ENCODE data around the gene MTERF1.

MTERF1 gene

DNA sequence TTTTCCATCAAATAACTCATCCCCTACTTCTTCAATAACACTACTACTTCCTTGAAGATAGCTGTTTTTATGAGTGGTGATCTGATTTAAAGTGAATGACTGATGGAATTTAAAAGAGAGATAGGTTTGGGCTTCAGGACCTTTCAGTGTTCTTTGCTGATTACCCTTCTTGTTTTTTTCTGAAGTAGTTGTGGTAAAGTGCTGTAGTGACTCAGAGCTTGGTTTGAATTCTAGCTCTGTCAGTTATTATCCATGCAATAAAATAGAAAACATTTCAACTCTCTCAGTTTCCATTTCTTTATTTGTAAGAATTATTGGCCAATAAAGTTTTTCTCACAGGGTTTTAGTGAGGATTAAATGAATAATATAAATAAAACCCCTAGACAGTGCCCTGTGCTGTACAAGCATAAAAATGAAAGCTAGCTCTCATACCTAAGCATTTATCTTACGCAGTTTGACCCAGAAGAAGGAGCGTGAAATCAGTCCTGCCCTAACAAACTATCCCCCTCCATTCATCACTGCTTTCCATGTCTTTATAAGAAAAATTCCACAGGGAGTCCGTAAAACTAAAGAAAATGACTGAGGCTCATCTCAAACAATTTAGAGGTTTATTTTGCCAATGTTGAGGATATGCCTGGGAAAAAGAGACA, 35.0 kb upstream of the MTERF1 start:
- TF ChIP-seq, protein P1, sequence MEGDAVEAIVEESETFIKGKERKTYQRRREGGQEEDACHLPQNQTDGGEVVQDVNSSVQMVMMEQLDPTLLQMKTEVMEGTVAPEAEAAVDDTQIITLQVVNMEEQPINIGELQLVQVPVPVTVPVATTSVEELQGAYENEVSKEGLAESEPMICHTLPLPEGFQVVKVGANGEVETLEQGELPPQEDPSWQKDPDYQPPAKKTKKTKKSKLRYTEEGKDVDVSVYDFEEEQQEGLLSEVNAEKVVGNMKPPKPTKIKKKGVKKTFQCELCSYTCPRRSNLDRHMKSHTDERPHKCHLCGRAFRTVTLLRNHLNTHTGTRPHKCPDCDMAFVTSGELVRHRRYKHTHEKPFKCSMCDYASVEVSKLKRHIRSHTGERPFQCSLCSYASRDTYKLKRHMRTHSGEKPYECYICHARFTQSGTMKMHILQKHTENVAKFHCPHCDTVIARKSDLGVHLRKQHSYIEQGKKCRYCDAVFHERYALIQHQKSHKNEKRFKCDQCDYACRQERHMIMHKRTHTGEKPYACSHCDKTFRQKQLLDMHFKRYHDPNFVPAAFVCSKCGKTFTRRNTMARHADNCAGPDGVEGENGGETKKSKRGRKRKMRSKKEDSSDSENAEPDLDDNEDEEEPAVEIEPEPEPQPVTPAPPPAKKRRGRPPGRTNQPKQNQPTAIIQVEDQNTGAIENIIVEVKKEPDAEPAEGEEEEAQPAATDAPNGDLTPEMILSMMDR (IDR thresholded peaks at IDR 0.05; ENCODE audit: borderline replicate concordance, control extremely low read depth, extremely low read depth, insufficient read depth, missing control alignments) = no peak
- in situ Hi-C loops (cut with MboI; ENCODE audit: low sequenced_read_pairs, unreplicated experiment) = no loop called here
- DNase-seq (ENCODE audit: low spot score) = no peak

DNA sequence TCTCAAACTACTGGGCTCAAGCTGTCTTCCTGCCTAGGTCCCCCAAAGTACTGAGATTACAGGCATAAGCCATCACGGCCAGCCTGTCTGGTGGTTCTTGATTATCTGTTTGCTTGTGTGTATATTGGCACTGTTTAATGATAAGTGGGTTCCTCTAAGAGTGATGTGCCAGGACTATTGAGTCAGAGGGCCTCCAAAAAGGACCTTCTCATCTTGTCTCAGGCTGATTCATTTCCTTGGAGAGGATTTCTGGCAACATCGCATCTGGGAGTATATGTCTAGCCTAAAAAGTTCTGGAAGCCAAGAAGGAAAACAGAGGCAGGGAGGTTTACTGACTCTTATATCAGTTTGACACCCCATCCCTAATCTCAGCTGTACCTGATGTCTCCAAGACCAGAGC, 33.1 kb upstream of the MTERF1 start:
- TF ChIP-seq, protein P1 (IDR thresholded peaks at IDR 0.05; ENCODE audit: borderline replicate concordance, control extremely low read depth, extremely low read depth, insufficient read depth, missing control alignments) = no peak
- in situ Hi-C loops (cut with MboI; ENCODE audit: low sequenced_read_pairs, unreplicated experiment) = no loop called here
- no peak for DNase-seq (ENCODE audit: low spot score)

DNA sequence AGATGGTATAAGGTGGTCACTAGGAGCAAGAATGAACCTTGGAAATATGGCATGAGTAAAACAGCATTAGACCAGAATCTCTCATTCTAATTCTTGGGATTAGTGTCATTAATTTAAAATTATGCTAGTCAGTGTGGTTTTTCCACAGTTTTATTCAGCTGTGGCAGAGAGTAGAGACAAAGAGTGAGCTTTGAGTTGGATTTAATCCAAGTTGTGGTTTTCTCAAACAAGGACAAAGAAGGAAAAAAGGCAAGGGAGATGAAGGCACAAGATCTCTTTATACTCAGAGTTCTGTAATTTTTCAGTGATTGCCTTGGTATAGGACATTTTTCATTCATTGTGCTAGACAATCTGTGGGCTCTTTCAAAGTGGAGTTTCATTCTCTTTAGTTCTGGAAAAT, 32.0 kb upstream of the MTERF1 start:
- no peak for DNase-seq (ENCODE audit: low spot score)
- in situ Hi-C loops (cut with MboI; ENCODE audit: low sequenced_read_pairs, unreplicated experiment) = no loop called here
- TF ChIP-seq, protein P1 (IDR thresholded peaks at IDR 0.05; ENCODE audit: borderline replicate concordance, control extremely low read depth, extremely low read depth, insufficient read depth, missing control alignments) = no peak

DNA sequence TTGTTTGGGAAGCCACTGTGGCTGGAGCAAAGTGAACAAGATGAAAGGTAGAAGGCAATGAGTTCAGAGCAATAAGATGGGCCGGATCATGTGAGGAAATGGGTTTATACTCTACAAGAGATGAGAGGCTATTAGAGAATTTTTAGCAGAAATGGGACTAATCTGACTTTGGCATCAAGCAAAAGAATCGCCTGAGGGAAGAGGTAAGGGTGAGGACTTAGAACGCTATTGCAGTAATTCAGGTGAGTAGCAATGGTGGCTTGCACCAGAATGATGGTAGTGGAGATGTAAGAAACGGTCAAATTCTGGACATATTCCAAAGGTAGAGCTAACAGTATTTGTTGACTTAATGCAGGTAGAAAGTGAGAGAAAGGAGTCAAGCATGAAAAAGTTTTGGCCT, 30.6 kb upstream of the MTERF1 start:
- TF ChIP-seq, protein P1 (IDR thresholded peaks at IDR 0.05; ENCODE audit: borderline replicate concordance, control extremely low read depth, extremely low read depth, insufficient read depth, missing control alignments) = no peak
- in situ Hi-C loops (cut with MboI; ENCODE audit: low sequenced_read_pairs, unreplicated experiment) = no loop called here
- no peak for DNase-seq (ENCODE audit: low spot score)

DNA sequence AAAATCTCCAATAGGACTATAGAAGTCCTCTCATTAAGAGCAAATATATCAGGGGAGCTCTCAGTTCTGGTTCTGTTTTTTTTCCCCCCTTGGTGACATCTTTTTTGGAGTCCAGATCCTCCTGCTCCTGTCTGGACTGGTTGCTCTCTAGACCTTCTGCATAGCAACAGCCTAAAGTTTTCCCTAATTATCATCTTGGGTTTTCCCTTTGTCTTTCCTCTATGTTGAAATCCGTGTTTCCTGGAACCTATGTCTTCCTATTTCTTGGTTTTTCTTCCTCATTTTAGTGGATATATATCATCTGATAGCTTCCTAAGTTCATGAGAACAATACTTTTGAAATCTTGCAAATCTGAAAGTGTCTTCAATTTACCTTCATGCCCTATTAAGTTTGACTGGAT, 29.7 kb upstream of the MTERF1 start:
- TF ChIP-seq, protein P1 (IDR thresholded peaks at IDR 0.05; ENCODE audit: borderline replicate concordance, control extremely low read depth, extremely low read depth, insufficient read depth, missing control alignments) = no peak
- in situ Hi-C loops (cut with MboI; ENCODE audit: low sequenced_read_pairs, unreplicated experiment) = no loop called here

DNA sequence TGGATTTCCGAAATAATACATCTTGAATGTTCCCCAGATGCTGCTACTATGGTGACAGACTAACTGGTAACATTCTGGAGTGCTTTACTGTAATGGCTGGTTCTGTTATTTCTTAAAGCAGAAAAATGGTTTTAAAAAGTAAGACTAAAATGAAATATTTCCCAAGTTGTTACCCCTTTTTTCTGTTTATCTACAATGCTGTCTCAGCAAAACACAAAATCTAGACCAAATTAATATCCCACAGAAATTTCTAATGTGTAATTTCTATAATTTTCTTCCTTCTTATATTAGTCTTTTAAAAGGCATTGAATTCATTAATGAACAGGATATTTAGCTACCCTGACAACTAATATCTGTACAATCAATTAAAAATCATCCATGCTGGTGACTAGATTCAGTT, 19.1 kb upstream of the MTERF1 start:
- in situ Hi-C loops (cut with MboI; ENCODE audit: low sequenced_read_pairs, unreplicated experiment) = no loop called here
- no peak for DNase-seq (ENCODE audit: low spot score)
- TF ChIP-seq, protein P1 (IDR thresholded peaks at IDR 0.05; ENCODE audit: borderline replicate concordance, control extremely low read depth, extremely low read depth, insufficient read depth, missing control alignments) = no peak

More for the DNA sequence above, 29.7 kb upstream of the MTERF1 start:
- DNase-seq (ENCODE audit: low spot score) = no peak

Measured in GM13976 (cell line).